GM19238 (cell line): ENCODE measurements around the gene ARL4D.
"Not testable (repeated sequence)": the region's sequence is repeated elsewhere in the genome, so short reads cannot be mapped to it uniquely, and the experiment has no call there.

ENCODE experiments used
- DNase-seq: peaks from one replicate; pipeline ENCODE4 v3.0.0; 2011; ENCODE audit warnings: low spot score; ENCODE audit not compliant: insufficient read length

ARL4D gene

DNA sequence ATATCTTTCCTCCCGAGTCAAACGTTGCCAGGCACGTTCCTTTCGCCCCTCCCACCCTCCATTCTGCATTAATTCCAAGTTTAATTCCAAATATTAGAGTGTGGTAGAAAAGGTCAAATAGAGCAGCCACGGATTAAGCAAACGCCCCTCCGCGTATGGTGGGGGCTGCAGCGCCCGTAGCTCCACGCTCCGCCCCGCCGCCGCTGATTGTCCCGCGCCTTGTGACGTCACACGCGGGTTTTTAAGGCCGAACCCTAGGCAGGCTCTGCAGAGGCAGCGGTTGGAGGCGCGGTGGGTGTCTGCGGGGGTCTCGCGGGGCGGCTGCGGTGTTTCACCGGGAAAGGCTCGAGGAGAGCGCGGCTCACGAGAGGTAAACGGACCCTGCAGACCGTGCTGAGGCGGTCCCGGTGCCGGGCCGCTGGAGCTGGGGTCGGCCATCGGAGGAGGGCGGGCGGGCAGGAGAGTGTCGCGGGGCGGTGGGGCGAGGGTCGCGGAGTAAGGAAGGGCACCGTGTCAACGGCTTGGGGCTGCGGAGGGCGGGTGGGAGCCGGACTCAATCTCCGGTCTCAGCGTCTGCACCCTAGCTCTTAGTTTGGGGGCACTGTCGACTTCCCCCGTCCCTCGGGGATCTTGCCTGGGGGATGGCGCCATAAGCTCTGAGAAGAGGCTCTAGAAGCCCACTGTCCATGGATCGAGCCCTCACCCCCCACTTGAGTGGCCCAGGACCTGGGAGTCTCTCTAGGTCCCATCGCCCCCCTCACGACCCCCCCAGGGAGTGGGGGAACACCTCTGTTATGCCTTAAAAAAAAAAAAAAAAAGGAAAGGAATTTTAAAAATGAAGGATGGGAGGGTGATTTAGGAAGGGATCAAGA lies at the start of gene ARL4D:
ARL4D (plus strand) TSS at position 270 of the 872 bp plus-strand sequence. CDS start 740 bp downstream, outside the sequence.
- DNase-seq: peak; percentile 58

- no peak for DNase-seq
Measured at GRCh38 chr17:43349142-43349541, 49.7 kb upstream of the ARL4D start.

- DNase-seq: no peak
Measured at GRCh38 chr17:43350888-43351361, 47.9 kb upstream of the ARL4D start.

GRCh38 chr17:43351691-43352090 lies 47.1 kb upstream of the ARL4D start:
- no peak for DNase-seq

- DNase-seq: no peak
Measured at GRCh38 chr17:43352579-43353331, 46.0 kb upstream of the ARL4D start.

DNA sequence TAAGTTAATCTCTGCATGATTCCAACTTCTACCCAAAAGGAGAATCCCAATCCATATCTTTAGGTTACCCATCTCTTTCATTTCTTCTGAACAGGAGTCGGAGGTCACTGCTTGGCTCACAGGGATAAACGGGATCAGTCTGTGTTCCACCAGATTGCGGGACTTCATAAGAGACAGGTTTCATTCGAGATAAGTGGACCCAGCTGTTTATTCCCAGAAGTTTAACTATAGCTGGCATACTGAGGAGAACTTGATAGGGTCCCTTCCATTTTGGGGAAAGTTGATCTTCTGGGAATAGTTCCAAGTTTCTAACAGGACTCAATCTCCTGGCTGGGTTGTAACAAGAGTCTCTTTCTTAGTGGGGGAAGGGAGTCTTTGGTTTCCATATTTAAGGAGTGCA lies 45.4 kb upstream of the ARL4D start:
- no peak for DNase-seq

DNA sequence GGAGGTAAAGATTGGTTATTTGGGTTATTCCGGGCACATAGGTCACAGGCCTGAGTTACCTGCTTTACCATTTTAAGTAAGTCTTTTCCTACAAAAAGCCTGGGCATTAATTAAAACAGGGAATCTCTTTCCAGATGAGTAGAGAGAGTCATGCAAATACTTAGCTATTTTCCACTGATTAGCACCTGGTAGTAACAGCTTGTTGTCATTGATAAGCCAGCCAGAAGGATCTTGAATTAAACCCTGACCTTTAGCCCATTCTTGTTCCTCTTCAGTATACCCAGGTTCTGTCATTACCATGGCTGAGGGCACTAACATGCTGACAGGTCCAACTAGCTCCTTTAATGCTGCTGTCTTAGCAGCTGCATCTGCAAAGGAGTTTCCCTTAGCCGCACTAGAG lies 44.4 kb upstream of the ARL4D start:
- DNase-seq: no peak

DNA sequence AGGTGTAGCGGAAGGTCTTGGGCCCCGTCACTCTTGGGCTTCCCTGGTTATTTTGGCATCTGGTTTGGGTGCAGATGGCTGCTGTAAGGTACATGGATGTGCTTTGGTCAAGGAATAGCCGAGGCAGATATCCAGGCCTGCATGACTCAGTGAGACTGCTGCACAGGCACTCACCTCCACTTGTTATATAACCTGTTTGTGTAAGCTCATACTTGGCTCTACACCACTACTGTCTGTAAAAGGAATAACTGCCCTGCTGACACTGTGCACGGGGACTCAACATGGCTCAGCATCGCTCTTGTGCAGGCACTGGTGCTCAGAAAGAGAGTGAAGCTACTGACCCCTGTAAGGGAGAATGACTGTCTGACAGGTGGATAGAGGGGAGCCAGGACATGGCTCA lies 42.3 kb upstream of the ARL4D start:
- no peak for DNase-seq

GRCh38 chr17:43356999-43357398 lies 41.8 kb upstream of the ARL4D start:
- no peak for DNase-seq

DNA sequence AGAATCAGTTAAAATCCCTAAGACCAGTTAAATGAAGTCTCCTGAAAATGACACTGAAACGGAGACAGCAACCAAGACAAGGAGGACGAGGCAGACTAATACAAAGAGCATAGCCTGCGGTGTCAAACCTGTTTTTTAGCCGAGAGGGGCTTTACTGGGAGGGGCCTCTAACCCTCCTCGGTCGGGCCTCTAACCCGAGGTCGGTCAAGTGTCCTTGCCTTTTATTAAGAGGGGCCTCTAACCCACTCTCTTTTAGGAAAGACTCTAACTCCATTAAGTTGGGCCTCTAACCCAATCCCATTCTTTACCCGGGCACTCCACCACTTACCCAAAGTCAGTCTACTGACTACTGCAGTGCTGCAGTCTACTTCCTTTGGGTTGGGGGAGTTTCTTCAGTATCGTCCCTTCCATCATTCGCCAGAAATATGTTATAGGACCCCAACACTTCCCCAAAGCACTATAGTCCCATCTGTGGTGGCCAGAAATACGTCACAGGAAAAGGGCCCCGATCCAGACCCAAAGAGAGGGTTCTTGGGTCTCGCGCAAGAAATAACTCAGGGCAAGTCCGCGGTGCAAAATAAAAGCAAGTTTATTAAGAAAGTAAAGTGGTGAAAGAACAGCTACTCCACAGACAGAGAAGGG lies 39.2 kb upstream of the ARL4D start:
- no peak for DNase-seq

DNA sequence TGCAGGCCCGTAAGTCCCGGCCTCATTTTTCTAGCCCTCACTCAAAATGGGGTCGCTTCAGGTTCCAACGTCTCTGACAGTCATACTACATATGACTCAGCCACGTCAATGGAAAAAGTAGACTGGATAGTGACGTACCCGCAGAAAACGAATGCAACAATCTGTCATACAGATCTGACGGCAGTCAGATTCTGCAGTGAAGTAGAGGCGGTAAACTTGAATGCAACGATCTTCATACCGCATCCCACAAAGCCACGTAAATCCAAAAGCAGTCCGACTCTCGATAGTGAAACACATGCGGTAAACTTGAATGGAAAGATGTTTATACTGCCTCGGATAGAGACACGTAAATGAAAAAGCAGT lies 38.4 kb upstream of the ARL4D start:
- no peak for DNase-seq

DNA sequence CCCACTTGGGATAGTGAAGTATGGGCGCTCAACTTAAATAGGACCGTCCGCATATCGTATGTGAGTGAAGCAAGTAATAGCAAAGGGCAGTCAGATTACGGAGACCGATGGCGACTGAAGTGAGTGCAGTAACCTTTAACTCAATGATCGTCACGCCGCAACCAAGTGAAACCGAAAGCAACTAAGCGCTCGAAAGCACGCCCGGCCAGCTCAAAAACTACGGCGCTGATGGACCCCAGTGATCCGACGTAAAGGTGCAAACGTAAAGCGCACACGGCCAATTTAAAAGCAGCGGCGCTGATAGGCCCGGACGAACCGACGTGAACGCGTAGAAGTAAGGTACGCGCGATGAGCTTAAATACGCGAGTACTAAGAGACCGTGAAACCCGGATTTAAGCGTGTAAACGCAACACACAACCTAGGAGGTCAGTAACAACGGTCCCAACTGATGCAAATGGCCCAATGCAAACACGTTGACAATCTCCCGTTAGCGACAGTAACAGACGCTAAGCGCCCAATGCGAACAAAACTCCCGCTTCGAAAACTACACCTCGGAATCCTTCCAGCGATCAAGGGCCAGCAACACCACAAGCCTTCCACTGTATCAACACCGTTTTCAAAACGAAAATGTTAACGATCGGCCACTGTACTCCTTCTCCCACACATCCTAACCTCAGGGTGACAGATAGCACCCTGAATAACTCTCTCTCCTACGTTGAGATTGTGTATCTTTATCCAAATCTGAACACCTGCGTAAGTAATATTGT lies 37.9 kb upstream of the ARL4D start:
- peak; percentile 78 for DNase-seq

- DNase-seq: no peak
Measured at GRCh38 chr17:43363181-43363925, 35.4 kb upstream of the ARL4D start.

DNA sequence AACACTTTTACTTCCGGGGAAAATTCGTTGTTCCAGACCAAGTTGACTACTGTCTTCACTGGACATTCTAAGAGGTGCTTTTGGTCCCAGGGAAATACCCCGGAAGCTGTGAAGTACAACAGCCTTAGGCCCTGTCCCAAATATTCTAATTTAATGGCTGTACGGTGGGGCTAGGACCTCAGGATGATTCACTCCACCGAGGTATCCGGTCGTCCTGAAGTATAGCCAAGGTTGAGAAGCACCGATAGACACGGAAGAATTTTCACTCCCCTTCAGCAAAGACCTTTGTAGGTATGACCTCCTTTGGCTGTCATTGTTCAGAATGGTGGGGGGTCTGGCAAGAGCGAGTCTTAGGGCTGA lies 34.9 kb upstream of the ARL4D start:
- DNase-seq: no peak

GRCh38 chr17:43365356-43365755 lies 33.4 kb upstream of the ARL4D start:
- DNase-seq: no peak

GRCh38 chr17:43365921-43366320 lies 32.9 kb upstream of the ARL4D start:
- DNase-seq: not testable (repeated sequence)

- no peak for DNase-seq
Measured at GRCh38 chr17:43366891-43367736, 31.7 kb upstream of the ARL4D start.

GRCh38 chr17:43367737-43368242 lies 31.0 kb upstream of the ARL4D start:
- peak; percentile 37 for DNase-seq

DNA sequence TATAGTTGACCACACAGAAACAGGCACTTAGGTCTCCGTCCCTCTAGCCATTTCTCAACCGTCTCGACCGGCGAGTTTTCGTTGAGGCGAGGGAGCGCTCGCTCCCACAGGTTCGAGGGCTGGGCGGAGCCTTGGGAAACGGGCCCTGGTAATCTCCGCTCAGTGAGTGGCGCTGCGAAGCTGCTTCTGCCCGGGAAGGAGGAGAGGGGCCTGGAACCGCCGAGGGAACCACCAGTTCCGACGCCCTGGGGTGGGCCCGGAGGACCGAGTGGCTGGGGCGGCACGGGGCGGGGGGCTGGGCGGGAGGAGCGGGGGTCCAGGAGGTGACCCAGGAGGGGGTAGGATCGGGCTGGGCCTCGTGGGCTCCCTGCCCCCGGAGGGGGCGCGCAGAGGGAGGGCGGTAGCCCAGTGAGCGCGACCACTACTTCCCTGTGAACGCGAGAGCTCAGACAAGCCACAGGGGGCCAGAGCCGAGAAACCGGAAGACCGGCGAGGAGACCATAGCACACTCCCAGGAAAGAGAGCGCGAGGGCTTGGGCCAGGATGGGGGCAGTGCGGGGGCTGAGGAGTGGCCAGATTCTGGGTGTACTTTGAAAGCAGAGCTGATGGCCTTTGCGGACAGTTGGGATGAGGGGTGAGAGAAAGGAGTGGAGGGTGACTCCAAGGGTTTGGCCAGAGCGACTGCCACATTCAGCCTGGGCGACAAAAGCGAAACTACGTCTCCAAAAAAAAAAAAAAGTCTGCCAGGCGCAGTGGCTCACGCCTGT lies 29.9 kb upstream of the ARL4D start:
- DNase-seq: peak; percentile 25
